Parathyroid adenoma (tissue), 2 donors: Measurements from ENCODE around the gene PHTF2.

ENCODE experiments used
- H2AFZ ChIP-seq: fragments of 300-600 bp; sonication (generic); one replicate; pipeline ENCODE4 v1.7.0; 2017; ENCODE audit warnings: antibody characterized with exemption, mild to moderate bottlenecking
- H3K27ac ChIP-seq: fragments of 300-600 bp; sonication (generic); one replicate; pipeline ENCODE4 v1.7.0; 2017
- H3K27me3 ChIP-seq: fragments of 300-600 bp; sonication (generic); one replicate; pipeline ENCODE4 v1.7.0; 2017; ENCODE audit warnings: low read length; ENCODE audit not compliant: control insufficient read depth, insufficient read depth
- H3K36me3 ChIP-seq: fragments of 300-600 bp; sonication (generic); one replicate; pipeline ENCODE4 v1.7.0; 2017; ENCODE audit warnings: low read length; ENCODE audit not compliant: control insufficient read depth, insufficient read depth
- H3K4me1 ChIP-seq: fragments of 300-600 bp; sonication (generic); one replicate; pipeline ENCODE4 v1.7.0; 2017; ENCODE audit warnings: control low read depth
- H3K4me2 ChIP-seq: fragments of 300-600 bp; sonication (generic); one replicate; pipeline ENCODE4 v1.7.0; 2017; ENCODE audit warnings: low read length
- H3K4me3 ChIP-seq: fragments of 300-600 bp; sonication (generic); one replicate; pipeline ENCODE4 v1.7.0; 2017; ENCODE audit warnings: low read depth, low read length
- H3K79me2 ChIP-seq: fragments of 300-600 bp; sonication (generic); one replicate; pipeline ENCODE4 v1.7.0; 2017; ENCODE audit warnings: control low read depth
- H3K9ac ChIP-seq: fragments of 300-600 bp; sonication (generic); one replicate; pipeline ENCODE4 v1.7.0; 2017; ENCODE audit warnings: mild to moderate bottlenecking
- H3K9me3 ChIP-seq: fragments of 300-600 bp; sonication (generic); one replicate; pipeline ENCODE4 v1.7.0; 2017; ENCODE audit warnings: low read length; ENCODE audit not compliant: control insufficient read depth
- CTCF ChIP-seq: fragments of 300-600 bp; sonication (generic); IDR thresholded peaks from one replicate; pipeline ENCODE4 v1.7.0; 2017; ENCODE audit warnings: antibody characterized with exemption, mild to moderate bottlenecking
- donor health status: primary hyperparathyroidism.

Gene PHTF2

GRCh38 chr7:77888998-77889397 is 90.4 kb downstream of the PHTF2 start:
- no peak for TF ChIP-seq CTCF
- Histone ChIP-seq H3K36me3 (no peaks in the 10 kb centered on the region), H2AFZ (no peak overlapping the region), H3K4me2 (no peak overlapping the region), H3K9ac (no peak overlapping the region), H3K27me3 (no peaks in the 10 kb centered on the region), H3K9me3 (no peaks in the 10 kb centered on the region), H3K79me2 (peaks cover 4% of the 10 kb centered on the region), H3K27ac (no peak overlapping the region), H3K4me1 (peaks cover 8% of the 10 kb centered on the region), H3K4me3 (no peak overlapping the region)

GRCh38 chr7:77893813-77894212 is 95.2 kb downstream of the PHTF2 start:
- H3K36me3 ChIP-seq, result no peaks in the 10 kb centered on the region
- H3K9ac ChIP-seq, result no peak overlapping the region
- H3K79me2 ChIP-seq, result no peaks in the 10 kb centered on the region
- H2AFZ ChIP-seq, result no peak overlapping the region
- H3K4me2 ChIP-seq, result no peak overlapping the region
- H3K4me1 ChIP-seq, result peaks cover 3% of the 10 kb centered on the region
- no peak overlapping the region for H3K27ac ChIP-seq
- H3K4me3 ChIP-seq, result no peak overlapping the region
- H3K9me3 ChIP-seq, result no peaks in the 10 kb centered on the region
- TF ChIP-seq CTCF, result no peak
- no peaks in the 10 kb centered on the region for H3K27me3 ChIP-seq

GRCh38 chr7:77894574-77895091 is 96.1 kb downstream of the PHTF2 start:
- Histone ChIP-seq H3K27me3 (no peaks in the 10 kb centered on the region), H3K9me3 (no peaks in the 10 kb centered on the region), H3K4me1 (peaks cover 5% of the 10 kb centered on the region), H3K79me2 (no peaks in the 10 kb centered on the region), H3K4me3 (no peak overlapping the region), H3K27ac (no peak overlapping the region), H3K9ac (no peak overlapping the region), H3K36me3 (no peaks in the 10 kb centered on the region), H3K4me2 (no peak overlapping the region), H2AFZ (no peak overlapping the region)
- no peak for TF ChIP-seq CTCF

- H3K27me3 ChIP-seq, result no peaks in the 10 kb centered on the region
- no peak overlapping the region for H3K9ac ChIP-seq
- no peak overlapping the region for H3K27ac ChIP-seq
- TF ChIP-seq CTCF, result no peak
- H3K4me1 ChIP-seq, result peaks cover 8% of the 10 kb centered on the region
- no peak overlapping the region for H3K4me3 ChIP-seq
- H3K36me3 ChIP-seq, result no peaks in the 10 kb centered on the region
- H3K79me2 ChIP-seq, result no peaks in the 10 kb centered on the region
- H3K9me3 ChIP-seq, result no peaks in the 10 kb centered on the region
- no peak overlapping the region for H3K4me2 ChIP-seq
- H2AFZ ChIP-seq, result no peak overlapping the region
Measured at GRCh38 chr7:77895905-77896304, 97.3 kb downstream of the PHTF2 start.

DNA sequence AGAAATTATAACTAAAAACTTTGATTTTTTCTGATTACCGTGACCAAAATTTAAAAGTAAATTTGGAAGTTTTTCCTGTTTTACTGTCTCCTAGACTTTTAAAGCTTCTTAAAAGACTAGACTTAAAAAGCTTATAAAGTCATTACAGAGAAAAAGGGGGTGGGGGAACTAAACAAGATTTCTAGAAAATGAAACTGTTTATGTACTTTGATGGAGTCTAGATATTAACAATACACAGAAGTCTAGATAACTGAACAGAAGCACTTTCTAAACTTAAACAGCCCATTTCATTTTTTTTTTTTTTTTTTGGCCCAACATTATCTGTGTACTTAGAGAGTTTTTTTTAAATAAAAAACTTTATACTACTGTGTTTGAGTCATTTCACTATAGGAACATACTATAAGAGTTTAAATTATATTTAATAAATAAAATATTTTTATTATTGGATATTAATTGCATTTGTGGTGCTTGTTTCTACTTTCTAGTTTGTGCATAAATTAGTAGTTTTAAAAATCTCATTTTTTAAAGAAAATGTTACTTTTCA is 98.5 kb downstream of the PHTF2 start:
- Histone ChIP-seq H3K27ac (no peak overlapping the region), H2AFZ (no peak overlapping the region), H3K36me3 (no peaks in the 10 kb centered on the region), H3K27me3 (no peaks in the 10 kb centered on the region), H3K4me2 (no peak overlapping the region), H3K4me3 (no peak overlapping the region), H3K79me2 (no peaks in the 10 kb centered on the region), H3K4me1 (peaks cover 8% of the 10 kb centered on the region), H3K9ac (no peak overlapping the region), H3K9me3 (no peaks in the 10 kb centered on the region)
- no peak for TF ChIP-seq CTCF
